HepG2 (cell line): Measurements from ENCODE around the gene ZKSCAN8. TPM values are rescaled to one million over a fixed set of nuclear protein-coding genes. Genes with fewer than 3 reads are reported as not detected.

ENCODE experiments used
- CENPT ChIP-seq: sonication (generic); formaldehyde crosslinking; IDR thresholded peaks from 2 replicates; pipeline ENCODE4 v1.8.0; 2022; ENCODE audit warnings: low read depth, mild to moderate bottlenecking, moderate library complexity, missing genetic modification reagents
- EHMT2 ChIP-seq: fragments of 200-600 bp; sonication (generic); IDR thresholded peaks from 2 replicates; pipeline ENCODE4 v1.7.0; 2017; ENCODE audit warnings: antibody characterized with exemption, low read depth, low read length, borderline replicate concordance
- HNF1A ChIP-seq, 2 experiments: sonication (generic) in 1 of 2; formaldehyde crosslinking in 1 of 2; IDR thresholded peaks; 2 replicates each; pipeline versions ENCODE4 v1.4.0 to v1.6.1; 2016 to 2020; ENCODE audit warnings: borderline replicate concordance in 1 of 2, low read depth in 1 of 2, mild to moderate bottlenecking in 1 of 2, missing genetic modification reagents in 1 of 2
- HNRNPUL1 ChIP-seq: fragments of 200-400 bp; formaldehyde crosslinking; IDR thresholded peaks from 2 replicates; pipeline ENCODE4 v1.6.1; 2017; ENCODE audit warnings: low read depth, mild to moderate bottlenecking, low read length, moderate library complexity
- MYPOP ChIP-seq: sonication (generic); formaldehyde crosslinking; IDR thresholded peaks from 2 replicates; pipeline ENCODE4 v1.8.1; 2023; ENCODE audit warnings: mild to moderate bottlenecking, moderate library complexity, missing genetic modification reagents
- SAP130 ChIP-seq: IDR thresholded peaks from 2 replicates; pipeline ENCODE4 v1.6.1; 2016; ENCODE audit warnings: low read depth
- SRSF4 ChIP-seq: fragments of 200-400 bp; formaldehyde crosslinking; IDR thresholded peaks from one replicate; pipeline ENCODE4 v1.6.1; 2018; ENCODE audit warnings: mild to moderate bottlenecking, low read depth, low read length, moderate library complexity; ENCODE audit not compliant: poor library complexity, severe bottlenecking
- ZFP41 ChIP-seq: sonication (generic); formaldehyde crosslinking; IDR thresholded peaks from 2 replicates; pipeline ENCODE4 v1.4.0; 2020; ENCODE audit warnings: mild to moderate bottlenecking, missing genetic modification reagents, borderline replicate concordance
- ZNF18 ChIP-seq: sonication (generic); formaldehyde crosslinking; IDR thresholded peaks from 2 replicates; pipeline ENCODE4 v1.8.0; 2022; ENCODE audit warnings: mild to moderate bottlenecking, missing genetic modification reagents; ENCODE audit not compliant: insufficient replicate concordance
- ZNF605 ChIP-seq: sonication (generic); formaldehyde crosslinking; IDR thresholded peaks from 2 replicates; pipeline ENCODE4 v1.8.0; 2022; ENCODE audit warnings: mild to moderate bottlenecking, missing genetic modification reagents
- ZNF766 ChIP-seq: sonication (generic); formaldehyde crosslinking; IDR thresholded peaks from 2 replicates; pipeline ENCODE4 v1.5.0; 2020; ENCODE audit warnings: missing genetic modification reagents, borderline replicate concordance
- polyA plus RNA-seq, 8 experiments: library from polyadenylated mRNA; depleted of rRNA in 3 of 8; stranded (reverse) in 7 of 8; unstranded in 1 of 8; fragments of >200 nt; fragmentation: Illumina TruSeq in 4 of 8; extraction: Trizol in 4 of 8; gene quantifications; 2 replicates each; pipeline versions ENCODE4 v1.2.1 to v1.2.3, GENCODE V29; 2011 to 2016; ENCODE audit warnings: low read depth in 4 of 8, missing spikeins in 1 of 8, mixed read lengths in 1 of 8; ENCODE audit not compliant: insufficient read depth in 1 of 8
- total RNA-seq, 5 experiments: library from RNA; depleted of rRNA; stranded (reverse); fragments of >200 nt; fragmentation: Illumina TruSeq; extraction: Trizol; gene quantifications; 2 replicates each; pipeline ENCODE4 v1.2.3, GENCODE V29; 2016; ENCODE audit warnings: low read depth in 1 of 5
- TF ChIP-seq, protein P1 (sequence below): sonication (generic); formaldehyde crosslinking; IDR thresholded peaks from 2 replicates; pipeline ENCODE4 v1.4.0; 2020; ENCODE audit warnings: mild to moderate bottlenecking, missing genetic modification reagents
- TF ChIP-seq, protein P2 (sequence below): sonication (generic); formaldehyde crosslinking; IDR thresholded peaks from 2 replicates; pipeline ENCODE4 v1.8.1; 2022; ENCODE audit warnings: low read depth, mild to moderate bottlenecking, missing genetic modification reagents
- TF ChIP-seq, protein P3 (sequence below): IDR thresholded peaks from 2 replicates; pipeline ENCODE4 v1.6.1; 2018; ENCODE audit warnings: missing genetic modification reagents, mild to moderate bottlenecking, missing compliant biosample characterization

The ZKSCAN8 gene
- total and polyA plus RNA-seq, 2 of the 13 experiments (the other 11 are each of a cell fraction or from before 2014, with no cell fraction given), result 12.4 to 20.9 TPM

DNA sequence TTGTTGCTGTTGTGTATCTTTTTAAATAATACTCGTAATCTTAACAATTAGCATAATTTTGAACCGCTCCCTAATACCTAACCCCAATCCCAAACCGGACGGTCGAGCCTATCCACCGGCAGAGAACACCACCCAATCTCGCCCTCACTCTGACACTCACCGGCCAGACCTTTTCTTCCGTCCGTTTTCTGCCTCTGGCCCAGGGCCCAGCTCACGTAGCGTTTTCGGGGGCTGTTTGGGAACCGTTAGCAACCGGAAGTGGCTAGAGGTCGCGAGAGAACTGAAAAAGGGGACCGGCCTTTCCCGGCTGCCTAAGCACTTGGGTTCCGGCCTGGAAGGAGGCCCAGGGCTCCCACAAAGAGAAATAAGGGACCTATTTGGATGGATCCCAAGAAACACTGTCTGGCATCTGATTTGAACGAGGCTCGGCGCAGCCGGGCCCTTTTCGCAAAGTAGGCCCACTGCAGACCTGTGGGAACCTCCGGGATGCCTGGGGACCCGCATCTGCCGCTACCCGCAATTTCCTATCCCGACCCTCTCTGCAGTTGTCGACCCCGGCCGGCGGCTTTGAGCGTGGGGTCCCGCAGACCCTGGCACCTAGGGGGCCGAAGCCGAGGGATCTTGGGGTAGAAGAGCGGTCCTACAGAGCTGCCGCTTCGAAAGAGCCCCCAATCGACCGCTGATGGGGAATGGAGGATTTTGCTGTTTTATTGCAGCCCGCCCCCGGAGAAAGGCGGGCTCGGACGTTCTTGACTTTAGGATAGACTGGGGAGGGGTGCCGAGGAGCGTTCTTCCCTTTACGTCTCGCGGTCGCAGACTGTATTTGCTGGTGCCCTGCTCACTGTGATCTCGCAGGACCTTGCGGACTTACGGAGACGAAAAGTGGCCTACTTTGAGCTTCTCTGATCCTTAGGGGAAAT lies 4.8 kb upstream of the ZKSCAN8 start (continued):
- TF ChIP-seq ZNF605 (CRISPR knock-in tag) (peak; percentile 98), HNRNPUL1 (no peak), ZNF766 (peak; percentile 75; the same call in 1 of the 2 replicates), SAP130 (CRISPR knock-in tag) (peak; percentile 99), HNF1A (IDR thresholded peaks at IDR 0.05; ENCODE audit: low read depth) (no peak; the same call in 1 of the 2 replicates), HNF1A (CRISPR knock-in tag; IDR thresholded peaks at IDR 0.05; ENCODE audit: borderline replicate concordance) (peak; percentile 69; the same call in 1 of the 2 replicates), MYPOP (CRISPR knock-in tag) (peak; percentile 92; the same call in 1 of the 2 replicates), SRSF4 (no peak), ZFP41 (CRISPR knock-in tag) (0 out of 2 replicates have a peak, but pooled peaks have one; percentile 52), EHMT2 (no peak; the same call in 1 of the 2 replicates), CENPT (CRISPR knock-in tag) (no peak; the same call in 1 of the 2 replicates), ZNF18 (CRISPR knock-in tag) (no peak)
- TF ChIP-seq, protein P1, sequence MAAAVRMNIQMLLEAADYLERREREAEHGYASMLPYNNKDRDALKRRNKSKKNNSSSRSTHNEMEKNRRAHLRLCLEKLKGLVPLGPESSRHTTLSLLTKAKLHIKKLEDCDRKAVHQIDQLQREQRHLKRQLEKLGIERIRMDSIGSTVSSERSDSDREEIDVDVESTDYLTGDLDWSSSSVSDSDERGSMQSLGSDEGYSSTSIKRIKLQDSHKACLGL (CRISPR knock-in tag), result peak; percentile 80
- TF ChIP-seq, protein P2, sequence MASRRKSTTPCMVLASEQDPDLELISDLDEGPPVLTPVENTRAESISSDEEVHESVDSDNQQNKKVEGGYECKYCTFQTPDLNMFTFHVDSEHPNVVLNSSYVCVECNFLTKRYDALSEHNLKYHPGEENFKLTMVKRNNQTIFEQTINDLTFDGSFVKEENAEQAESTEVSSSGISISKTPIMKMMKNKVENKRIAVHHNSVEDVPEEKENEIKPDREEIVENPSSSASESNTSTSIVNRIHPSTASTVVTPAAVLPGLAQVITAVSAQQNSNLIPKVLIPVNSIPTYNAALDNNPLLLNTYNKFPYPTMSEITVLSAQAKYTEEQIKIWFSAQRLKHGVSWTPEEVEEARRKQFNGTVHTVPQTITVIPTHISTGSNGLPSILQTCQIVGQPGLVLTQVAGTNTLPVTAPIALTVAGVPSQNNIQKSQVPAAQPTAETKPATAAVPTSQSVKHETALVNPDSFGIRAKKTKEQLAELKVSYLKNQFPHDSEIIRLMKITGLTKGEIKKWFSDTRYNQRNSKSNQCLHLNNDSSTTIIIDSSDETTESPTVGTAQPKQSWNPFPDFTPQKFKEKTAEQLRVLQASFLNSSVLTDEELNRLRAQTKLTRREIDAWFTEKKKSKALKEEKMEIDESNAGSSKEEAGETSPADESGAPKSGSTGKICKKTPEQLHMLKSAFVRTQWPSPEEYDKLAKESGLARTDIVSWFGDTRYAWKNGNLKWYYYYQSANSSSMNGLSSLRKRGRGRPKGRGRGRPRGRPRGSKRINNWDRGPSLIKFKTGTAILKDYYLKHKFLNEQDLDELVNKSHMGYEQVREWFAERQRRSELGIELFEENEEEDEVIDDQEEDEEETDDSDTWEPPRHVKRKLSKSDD (CRISPR knock-in tag), result peak; percentile 63
- TF ChIP-seq, protein P3, sequence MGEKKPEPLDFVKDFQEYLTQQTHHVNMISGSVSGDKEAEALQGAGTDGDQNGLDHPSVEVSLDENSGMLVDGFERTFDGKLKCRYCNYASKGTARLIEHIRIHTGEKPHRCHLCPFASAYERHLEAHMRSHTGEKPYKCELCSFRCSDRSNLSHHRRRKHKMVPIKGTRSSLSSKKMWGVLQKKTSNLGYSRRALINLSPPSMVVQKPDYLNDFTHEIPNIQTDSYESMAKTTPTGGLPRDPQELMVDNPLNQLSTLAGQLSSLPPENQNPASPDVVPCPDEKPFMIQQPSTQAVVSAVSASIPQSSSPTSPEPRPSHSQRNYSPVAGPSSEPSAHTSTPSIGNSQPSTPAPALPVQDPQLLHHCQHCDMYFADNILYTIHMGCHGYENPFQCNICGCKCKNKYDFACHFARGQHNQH, result peak; percentile 98
